Ovary (tissue), 3 donors: ENCODE measurements around the gene ELAPOR1.

Experiments
- CTCF ChIP-seq, 3 donors: fragments of 450-650 bp in 2 of 3; fragments of 200-600 bp in 1 of 3; IDR thresholded peaks; one replicate each; pipeline versions ENCODE4 v1.5.1 to v1.8.0; 2016 to 2022; ENCODE audit warnings: antibody characterized with exemption in 3 of 3, mild to moderate bottlenecking in 1 of 3
- EP300 ChIP-seq: sonication (generic); formaldehyde crosslinking; IDR thresholded peaks from one replicate; pipeline ENCODE4 v1.6.1; 2017; ENCODE audit warnings: antibody characterized with exemption
- POLR2A ChIP-seq: fragments of 450-650 bp; IDR thresholded peaks from one replicate; pipeline ENCODE4 v1.6.1; 2017; ENCODE audit warnings: antibody characterized with exemption, mild to moderate bottlenecking, moderate library complexity
- donor health status: DM: no; HTN: no; CAD: no.

GRCh38 chr1:109091078-109091838 is 22.7 kb upstream of the ELAPOR1 start:
- no peak for TF ChIP-seq CTCF (IDR thresholded peaks at IDR 0.05)
- no peak for TF ChIP-seq EP300
- TF ChIP-seq POLR2A: no peak
